ENCODE results near the gene TBC1D10B.
"Not testable (repeated sequence)": the region's sequence is repeated elsewhere in the genome, so short reads cannot be mapped to it uniquely, and the experiment has no call there.

GRCh38 chr16:30338715-30339114 is 31.6 kb downstream of the TBC1D10B start:
- not testable (repeated sequence) for TF ChIP-seq CTCF, POLR2A, EP300 (IDR thresholded peaks at IDR 0.05)

Data from ovary (tissue), 3 donors.